ENCODE data around the gene SIK1.
"Not testable (repeated sequence)": the region's sequence is repeated elsewhere in the genome, so short reads cannot be mapped to it uniquely, and the experiment has no call there.

Gene SIK1

GRCh38 chr21:43440835-43441727 lies 14.2 kb upstream of the SIK1 start:
- H3K4me3 ChIP-seq (ENCODE audit: low read length): not testable (repeated sequence)

GRCh38 chr21:43439316-43440075 lies 12.6 kb upstream of the SIK1 start:
- H3K4me3 ChIP-seq (ENCODE audit: low read length): not testable (repeated sequence)

GRCh38 chr21:43436272-43436671 lies 9.3 kb upstream of the SIK1 start:
- H3K4me3 ChIP-seq (ENCODE audit: low read length): not testable (repeated sequence)

GRCh38 chr21:43433340-43434136 lies 6.6 kb upstream of the SIK1 start:
- not testable (repeated sequence) for H3K4me3 ChIP-seq (ENCODE audit: low read length)

GRCh38 chr21:43430830-43431416 lies 4.0 kb upstream of the SIK1 start:
- not testable (repeated sequence) for H3K4me3 ChIP-seq (ENCODE audit: low read length)

- H3K4me3 ChIP-seq (ENCODE audit: low read length): not testable (repeated sequence)
These were observed 2.0 kb upstream of the SIK1 start for GRCh38 chr21:43428964-43429363.

GRCh38 chr21:43427242-43427559 lies 270 bp upstream of the SIK1 start:
- not testable (repeated sequence) for H3K4me3 ChIP-seq (ENCODE audit: low read length)

GRCh38 chr21:43426004-43426403 lies 927 bp downstream of the SIK1 start:
- H3K4me3 ChIP-seq (ENCODE audit: low read length): not testable (repeated sequence)

- not testable (repeated sequence) for H3K4me3 ChIP-seq (ENCODE audit: low read length)
These were observed 7.5 kb downstream of the SIK1 start for GRCh38 chr21:43419475-43419874.

- H3K4me3 ChIP-seq (ENCODE audit: low read length): not testable (repeated sequence)
These were observed 12.4 kb downstream of the SIK1 start for GRCh38 chr21:43414576-43414975.

- H3K4me3 ChIP-seq (ENCODE audit: low read length): not testable (repeated sequence)
These were observed 14.7 kb downstream of the SIK1 start for GRCh38 chr21:43412020-43412788.

GRCh38 chr21:43410456-43411068 lies 16.4 kb downstream of the SIK1 start:
- not testable (repeated sequence) for H3K4me3 ChIP-seq (ENCODE audit: low read length)

- H3K4me3 ChIP-seq (ENCODE audit: low read length): not testable (repeated sequence)
These were observed 19.8 kb downstream of the SIK1 start for GRCh38 chr21:43407139-43407538.

GRCh38 chr21:43404450-43404849 lies 22.5 kb downstream of the SIK1 start:
- H3K4me3 ChIP-seq (ENCODE audit: low read length): not testable (repeated sequence)

GRCh38 chr21:43403651-43404430 lies 23.1 kb downstream of the SIK1 start:
- not testable (repeated sequence) for H3K4me3 ChIP-seq (ENCODE audit: low read length)

GRCh38 chr21:43401125-43401524 lies 25.8 kb downstream of the SIK1 start:
- H3K4me3 ChIP-seq (ENCODE audit: low read length): not testable (repeated sequence)

- H3K4me3 ChIP-seq (ENCODE audit: low read length): not testable (repeated sequence)
These were observed 27.3 kb downstream of the SIK1 start for GRCh38 chr21:43399595-43400015.

- H3K4me3 ChIP-seq (ENCODE audit: low read length): not testable (repeated sequence)
These were observed 27.8 kb downstream of the SIK1 start for GRCh38 chr21:43399136-43399535.

- not testable (repeated sequence) for H3K4me3 ChIP-seq (ENCODE audit: low read length)
These were observed 28.4 kb downstream of the SIK1 start for GRCh38 chr21:43398533-43398932.
